Measurements from ENCODE around the gene DNAH10.

Gene DNAH10

GRCh38 chr12:123727878-123728277 lies 34.2 kb upstream of the DNAH10 start:
- peaks cover 27% of the 10 kb centered on the region for H3K36me3 ChIP-seq (ENCODE audit: insufficient read depth, low read length)
- no peaks in the 10 kb centered on the region for H3K4me1 ChIP-seq (ENCODE audit: insufficient read depth, low read length)
- no peaks in the 10 kb centered on the region for H3K9me3 ChIP-seq (ENCODE audit: control insufficient read depth, insufficient read depth, low read length)
- H3K9ac ChIP-seq (ENCODE audit: low read depth, low read length), result no peak overlapping the region

DNA sequence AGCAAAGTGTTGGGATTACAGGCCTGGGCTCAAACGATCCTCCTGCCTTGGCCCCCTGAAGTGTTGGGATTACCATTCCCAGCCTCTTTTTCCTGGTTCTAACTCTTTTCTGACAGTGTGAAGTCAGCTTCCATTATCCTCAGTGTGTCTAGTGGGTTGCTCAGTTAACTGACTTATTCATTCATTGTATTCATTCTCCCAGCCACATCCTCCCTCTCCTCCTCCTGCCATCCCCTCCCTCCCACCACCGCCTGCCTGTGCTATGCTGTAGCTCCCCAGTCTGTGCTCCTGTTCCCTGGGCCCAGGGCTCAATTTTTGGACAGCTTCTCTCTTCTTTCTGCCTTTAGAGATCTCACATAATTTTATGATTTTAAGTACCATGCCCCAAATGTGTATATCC lies 30.5 kb upstream of the DNAH10 start:
- Histone ChIP-seq H3K9ac (ENCODE audit: low read depth, low read length) (no peak overlapping the region), H3K4me1 (ENCODE audit: insufficient read depth, low read length) (no peaks in the 10 kb centered on the region), H3K36me3 (ENCODE audit: insufficient read depth, low read length) (peaks cover 31% of the 10 kb centered on the region), H3K9me3 (ENCODE audit: control insufficient read depth, insufficient read depth, low read length) (no peaks in the 10 kb centered on the region)

DNA sequence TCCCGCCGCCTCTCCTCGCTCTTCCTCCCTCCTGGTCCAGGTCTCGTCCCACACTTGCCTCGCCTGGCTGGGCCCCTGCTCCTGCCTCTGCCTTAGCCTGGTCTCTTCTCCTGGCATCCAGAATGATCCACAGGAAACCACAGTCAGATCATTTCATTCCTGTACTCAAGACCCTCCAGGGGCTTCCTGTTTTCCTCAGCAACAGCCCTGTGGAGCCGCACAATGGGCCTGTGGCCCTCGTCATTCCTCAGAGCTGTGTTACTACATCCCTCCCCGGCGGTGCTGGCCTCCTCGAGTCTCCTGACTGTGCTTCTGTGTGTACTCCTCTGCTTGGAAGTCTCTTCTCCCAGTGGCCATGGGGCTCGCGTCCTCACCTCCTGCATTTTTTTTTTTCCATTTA lies 29.9 kb upstream of the DNAH10 start:
- Histone ChIP-seq H3K4me1 (ENCODE audit: insufficient read depth, low read length) (no peaks in the 10 kb centered on the region), H3K9me3 (ENCODE audit: control insufficient read depth, insufficient read depth, low read length) (no peaks in the 10 kb centered on the region), H3K9ac (ENCODE audit: low read depth, low read length) (no peak overlapping the region), H3K36me3 (ENCODE audit: insufficient read depth, low read length) (peaks cover 37% of the 10 kb centered on the region)

GRCh38 chr12:123733229-123733628 lies 28.9 kb upstream of the DNAH10 start:
- Histone ChIP-seq H3K9ac (ENCODE audit: low read depth, low read length) (no peak overlapping the region), H3K9me3 (ENCODE audit: control insufficient read depth, insufficient read depth, low read length) (no peaks in the 10 kb centered on the region), H3K4me1 (ENCODE audit: insufficient read depth, low read length) (no peaks in the 10 kb centered on the region), H3K36me3 (ENCODE audit: insufficient read depth, low read length) (peaks cover 31% of the 10 kb centered on the region)

DNA sequence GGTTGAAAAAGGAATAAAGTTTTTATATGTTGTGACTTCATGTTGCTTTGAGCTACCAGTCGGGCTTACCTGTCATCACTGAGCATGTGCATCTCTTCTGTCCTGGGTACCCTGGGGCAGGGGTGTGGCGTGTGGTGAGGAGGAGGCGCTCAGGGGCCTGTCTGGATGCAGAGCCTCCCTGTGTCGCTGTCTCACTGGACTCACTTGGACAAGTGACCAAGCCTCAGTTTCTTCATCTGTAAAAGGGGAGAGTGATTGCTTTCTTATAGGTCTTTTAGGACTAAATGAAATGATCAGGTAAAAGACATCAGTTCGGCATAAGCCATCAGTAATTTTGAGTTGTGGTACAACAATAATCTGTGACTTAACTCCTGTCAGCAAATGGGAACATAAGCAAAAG lies 27.8 kb upstream of the DNAH10 start:
- peaks cover 24% of the 10 kb centered on the region for H3K36me3 ChIP-seq (ENCODE audit: insufficient read depth, low read length)

DNA sequence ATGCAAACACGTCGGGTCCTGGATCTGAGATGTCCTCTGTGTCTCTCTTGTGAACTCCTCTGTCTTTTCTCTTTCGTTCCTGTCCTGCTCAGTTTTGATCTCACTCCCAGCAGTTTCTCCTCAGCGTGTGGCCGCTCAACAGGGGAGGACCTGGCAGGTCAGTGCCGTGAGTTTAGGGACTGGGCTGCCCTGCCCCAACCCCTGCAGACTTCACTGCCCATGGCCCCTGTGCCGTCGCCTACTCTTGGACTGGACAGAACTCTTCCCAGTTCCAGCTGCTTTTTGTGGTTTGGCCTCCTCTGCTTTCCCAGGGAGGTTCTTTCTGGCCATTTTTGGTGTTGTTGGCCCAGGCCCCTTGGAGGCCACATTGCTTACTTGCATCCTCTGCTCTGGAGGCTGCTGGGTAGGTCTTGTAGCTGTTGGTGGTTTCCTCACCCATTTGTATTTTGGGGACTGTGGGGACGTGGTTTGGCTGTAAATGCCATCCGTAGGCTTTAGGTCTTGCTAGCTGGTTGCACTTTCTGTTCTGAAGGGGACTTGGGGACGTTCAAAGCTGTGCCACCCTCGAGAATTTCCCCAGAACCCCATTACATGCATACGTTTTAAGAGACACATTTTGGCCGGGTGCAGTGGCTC lies 20.0 kb upstream of the DNAH10 start:
- peaks cover 9% of the 10 kb centered on the region; the same call in 1 of the 2 replicates for H3K36me3 ChIP-seq (ENCODE audit: insufficient read depth, low read length)
- no peaks in the 10 kb centered on the region for H3K4me1 ChIP-seq (ENCODE audit: insufficient read depth, low read length)
- H3K9me3 ChIP-seq (ENCODE audit: control insufficient read depth, insufficient read depth, low read length), result no peaks in the 10 kb centered on the region
- no peak overlapping the region for H3K9ac ChIP-seq (ENCODE audit: low read depth, low read length)

More for the DNA sequence above, 27.8 kb upstream of the DNAH10 start:
- no peaks in the 10 kb centered on the region for H3K4me1 ChIP-seq (ENCODE audit: insufficient read depth, low read length)
- H3K9ac ChIP-seq (ENCODE audit: low read depth, low read length), result no peak overlapping the region
- H3K9me3 ChIP-seq (ENCODE audit: control insufficient read depth, insufficient read depth, low read length), result no peaks in the 10 kb centered on the region

DNA sequence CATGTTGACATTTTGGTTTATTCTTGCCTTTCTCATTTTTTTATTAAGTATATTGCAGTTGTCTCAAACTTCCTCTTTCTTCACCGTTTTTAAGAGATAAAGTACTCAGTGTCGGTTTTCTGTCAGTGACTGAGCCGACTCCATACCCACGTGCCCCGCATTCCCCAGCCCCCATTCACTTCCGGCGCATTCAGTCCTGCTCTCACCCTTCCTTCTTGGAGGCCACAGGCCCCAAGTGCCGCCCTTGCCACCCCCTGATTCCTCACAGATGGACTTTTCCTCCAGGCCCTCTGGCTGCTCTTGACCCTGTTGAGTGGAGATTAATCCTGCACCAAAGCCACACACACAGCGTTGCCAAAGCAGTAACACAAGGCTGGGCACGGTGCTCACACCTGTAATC lies 19.1 kb upstream of the DNAH10 start:
- Histone ChIP-seq H3K36me3 (ENCODE audit: insufficient read depth, low read length) (peaks cover 6% of the 10 kb centered on the region; the same call in 1 of the 2 replicates), H3K9ac (ENCODE audit: low read depth, low read length) (no peak overlapping the region), H3K9me3 (ENCODE audit: control insufficient read depth, insufficient read depth, low read length) (no peaks in the 10 kb centered on the region), H3K4me1 (ENCODE audit: insufficient read depth, low read length) (no peaks in the 10 kb centered on the region)

DNA sequence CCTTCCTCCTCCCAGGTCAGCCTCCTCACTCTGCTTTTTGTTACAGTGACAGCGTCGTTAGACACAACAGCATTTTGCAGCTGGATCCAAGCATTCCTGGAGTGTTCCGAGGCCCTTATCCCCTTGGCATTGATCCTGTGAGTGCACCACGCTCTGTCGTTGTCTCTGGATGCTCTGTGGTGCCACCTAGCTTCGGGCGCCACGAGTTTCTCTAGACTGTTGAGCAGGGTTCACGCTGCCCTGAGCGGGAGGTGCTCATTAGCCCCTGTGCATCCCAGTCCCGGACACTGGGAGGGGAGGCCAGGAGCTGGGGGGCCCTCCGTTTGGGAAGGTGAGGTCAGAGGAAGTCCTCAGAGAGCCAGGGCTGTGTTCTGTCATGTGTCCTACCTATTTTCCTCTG lies 17.3 kb upstream of the DNAH10 start:
- H3K4me1 ChIP-seq (ENCODE audit: insufficient read depth, low read length), result no peaks in the 10 kb centered on the region
- H3K9ac ChIP-seq (ENCODE audit: low read depth, low read length), result no peak overlapping the region
- no peaks in the 10 kb centered on the region for H3K9me3 ChIP-seq (ENCODE audit: control insufficient read depth, insufficient read depth, low read length)
- peaks cover 9% of the 10 kb centered on the region; the same call in 1 of the 2 replicates for H3K36me3 ChIP-seq (ENCODE audit: insufficient read depth, low read length)

GRCh38 chr12:123747309-123747708 lies 14.8 kb upstream of the DNAH10 start:
- H3K36me3 ChIP-seq (ENCODE audit: insufficient read depth, low read length), result peaks cover 9% of the 10 kb centered on the region; the same call in 1 of the 2 replicates
- H3K4me1 ChIP-seq (ENCODE audit: insufficient read depth, low read length), result no peaks in the 10 kb centered on the region
- no peaks in the 10 kb centered on the region for H3K9me3 ChIP-seq (ENCODE audit: control insufficient read depth, insufficient read depth, low read length)
- no peak overlapping the region for H3K9ac ChIP-seq (ENCODE audit: low read depth, low read length)

DNA sequence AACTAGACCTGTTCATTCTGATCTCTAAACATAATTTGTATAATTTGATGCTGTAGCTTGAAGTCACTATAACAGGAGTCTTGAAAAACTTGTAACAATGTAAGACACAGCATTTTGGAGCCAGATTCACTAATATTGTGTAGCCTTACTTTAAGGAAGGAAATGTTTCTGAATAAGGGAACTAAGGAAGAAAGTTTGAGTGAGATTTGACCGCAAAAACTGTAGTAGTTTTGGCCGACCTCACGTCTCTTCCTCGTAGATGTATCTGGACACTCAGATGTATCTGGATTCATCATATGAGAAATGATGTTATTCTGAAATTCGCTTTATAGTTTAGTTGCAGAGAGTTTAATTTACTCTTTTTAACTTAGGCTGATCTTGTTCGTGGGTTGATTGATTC lies 13.9 kb upstream of the DNAH10 start:
- H3K36me3 ChIP-seq (ENCODE audit: insufficient read depth, low read length), result peaks cover 9% of the 10 kb centered on the region; the same call in 1 of the 2 replicates
- no peaks in the 10 kb centered on the region for H3K9me3 ChIP-seq (ENCODE audit: control insufficient read depth, insufficient read depth, low read length)
- no peaks in the 10 kb centered on the region for H3K4me1 ChIP-seq (ENCODE audit: insufficient read depth, low read length)
- no peak overlapping the region for H3K9ac ChIP-seq (ENCODE audit: low read depth, low read length)

DNA sequence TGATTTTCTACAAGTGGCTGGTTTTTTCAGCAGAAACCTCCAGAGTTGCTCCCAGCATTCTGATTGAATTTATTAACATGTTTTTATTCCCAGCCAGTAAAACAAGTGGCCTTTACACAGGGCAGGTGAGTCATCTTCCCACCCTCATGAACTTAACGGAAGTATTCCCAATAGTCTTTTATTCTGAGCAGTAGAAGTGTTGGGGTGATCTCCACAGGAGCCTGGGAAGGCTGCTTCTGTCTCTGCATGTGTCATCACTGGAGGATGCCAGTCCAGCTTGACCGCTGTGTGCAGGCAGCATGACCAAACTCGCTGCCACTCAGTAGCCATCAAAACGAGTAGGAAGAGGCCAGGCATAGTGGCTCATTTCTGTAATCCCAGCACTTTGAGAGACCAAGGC lies 13.4 kb upstream of the DNAH10 start:
- Histone ChIP-seq H3K4me1 (ENCODE audit: insufficient read depth, low read length) (no peaks in the 10 kb centered on the region), H3K36me3 (ENCODE audit: insufficient read depth, low read length) (peaks cover 13% of the 10 kb centered on the region; the same call in 1 of the 2 replicates), H3K9ac (ENCODE audit: low read depth, low read length) (no peak overlapping the region), H3K9me3 (ENCODE audit: control insufficient read depth, insufficient read depth, low read length) (no peaks in the 10 kb centered on the region)

DNA sequence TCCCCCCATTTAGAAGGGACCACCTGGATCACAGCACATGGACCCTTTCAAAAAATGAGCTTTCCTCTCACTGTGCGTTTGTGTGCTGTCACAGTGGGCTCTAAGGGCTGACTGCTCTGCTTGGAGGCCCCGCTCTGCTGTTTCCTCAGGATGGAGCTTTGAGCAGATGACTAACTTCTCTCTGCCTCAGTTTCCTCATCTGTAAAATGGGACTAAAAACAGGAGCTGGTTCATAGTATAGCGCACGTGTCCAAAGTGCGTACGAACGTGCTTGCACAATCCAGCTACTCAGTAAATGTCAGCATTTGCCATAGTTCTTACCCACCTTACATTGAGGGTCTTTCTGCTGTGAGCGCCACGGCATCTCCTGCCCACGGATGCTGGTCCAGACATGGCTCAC lies 12.7 kb upstream of the DNAH10 start:
- peaks cover 15% of the 10 kb centered on the region; the same call in 1 of the 2 replicates for H3K36me3 ChIP-seq (ENCODE audit: insufficient read depth, low read length)

DNA sequence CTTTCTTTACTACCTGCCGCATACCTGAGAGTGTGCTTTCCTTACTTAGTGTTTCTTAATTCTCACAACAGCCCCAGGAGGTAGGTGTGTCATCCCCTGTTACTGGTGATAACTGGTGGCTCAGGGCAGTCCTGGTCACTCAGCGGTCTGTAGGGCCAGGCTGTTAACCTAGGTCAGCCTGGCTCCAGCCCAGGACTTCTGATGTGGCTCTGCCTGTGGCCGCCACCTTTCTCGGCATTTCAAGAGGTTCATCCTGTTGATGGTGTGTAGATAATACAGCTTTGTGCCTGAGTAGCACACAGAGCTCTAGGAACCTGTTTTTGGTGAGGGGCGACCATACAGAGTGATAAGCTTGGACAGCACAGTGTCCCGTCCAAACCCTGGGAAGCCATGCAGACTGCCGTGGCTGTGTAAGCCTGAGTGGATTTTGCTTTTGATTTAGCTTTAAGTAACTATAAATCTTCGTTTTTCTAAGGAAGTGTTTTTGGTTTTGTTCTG lies 11.9 kb upstream of the DNAH10 start:
- Histone ChIP-seq H3K9me3 (ENCODE audit: control insufficient read depth, insufficient read depth, low read length) (no peaks in the 10 kb centered on the region), H3K9ac (ENCODE audit: low read depth, low read length) (no peak overlapping the region), H3K36me3 (ENCODE audit: insufficient read depth, low read length) (peaks cover 16% of the 10 kb centered on the region; the same call in 1 of the 2 replicates), H3K4me1 (ENCODE audit: insufficient read depth, low read length) (no peaks in the 10 kb centered on the region)

More for the DNA sequence above, 12.7 kb upstream of the DNAH10 start:
- H3K9me3 ChIP-seq (ENCODE audit: control insufficient read depth, insufficient read depth, low read length), result no peaks in the 10 kb centered on the region
- H3K9ac ChIP-seq (ENCODE audit: low read depth, low read length), result no peak overlapping the region
- H3K4me1 ChIP-seq (ENCODE audit: insufficient read depth, low read length), result no peaks in the 10 kb centered on the region

DNA sequence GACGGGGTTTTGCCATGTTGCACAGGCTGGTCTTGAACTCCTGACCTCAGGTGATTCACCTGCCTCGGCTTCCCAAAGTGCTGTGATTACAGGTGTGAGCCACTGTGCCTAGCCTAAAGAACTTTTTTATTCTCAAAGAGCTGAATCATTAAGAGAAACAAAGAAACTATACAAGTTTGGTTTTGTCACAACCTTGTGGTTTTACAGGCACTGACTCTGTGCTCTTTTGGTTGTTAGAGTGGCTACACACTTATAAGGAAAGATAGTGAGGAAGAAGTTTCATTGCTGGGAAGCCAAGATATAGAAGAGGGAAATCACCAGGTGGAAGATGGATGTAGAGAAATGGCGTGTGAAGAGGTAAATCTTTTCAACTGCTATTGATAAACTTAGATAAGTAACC lies 10.1 kb upstream of the DNAH10 start:
- no peaks in the 10 kb centered on the region for H3K4me1 ChIP-seq (ENCODE audit: insufficient read depth, low read length)
- H3K36me3 ChIP-seq (ENCODE audit: insufficient read depth, low read length), result peaks cover 16% of the 10 kb centered on the region; the same call in 1 of the 2 replicates
- no peaks in the 10 kb centered on the region for H3K9me3 ChIP-seq (ENCODE audit: control insufficient read depth, insufficient read depth, low read length)
- H3K9ac ChIP-seq (ENCODE audit: low read depth, low read length), result no peak overlapping the region

GRCh38 chr12:123754041-123754772 lies 7.9 kb upstream of the DNAH10 start:
- Histone ChIP-seq H3K9me3 (ENCODE audit: control insufficient read depth, insufficient read depth, low read length) (no peaks in the 10 kb centered on the region), H3K4me1 (ENCODE audit: insufficient read depth, low read length) (no peaks in the 10 kb centered on the region), H3K9ac (ENCODE audit: low read depth, low read length) (no peak overlapping the region), H3K36me3 (ENCODE audit: insufficient read depth, low read length) (peaks cover 15% of the 10 kb centered on the region; the same call in 1 of the 2 replicates)

All from ES-I3 (cell line).